Measurements from ENCODE around the gene SLC25A22. TPM values are rescaled to one million over a fixed set of nuclear protein-coding genes. Genes with fewer than 3 reads are reported as not detected.

Gene SLC25A22
- total RNA-seq, 1 experiment from 2014 or later = 16.2 TPM

DNA sequence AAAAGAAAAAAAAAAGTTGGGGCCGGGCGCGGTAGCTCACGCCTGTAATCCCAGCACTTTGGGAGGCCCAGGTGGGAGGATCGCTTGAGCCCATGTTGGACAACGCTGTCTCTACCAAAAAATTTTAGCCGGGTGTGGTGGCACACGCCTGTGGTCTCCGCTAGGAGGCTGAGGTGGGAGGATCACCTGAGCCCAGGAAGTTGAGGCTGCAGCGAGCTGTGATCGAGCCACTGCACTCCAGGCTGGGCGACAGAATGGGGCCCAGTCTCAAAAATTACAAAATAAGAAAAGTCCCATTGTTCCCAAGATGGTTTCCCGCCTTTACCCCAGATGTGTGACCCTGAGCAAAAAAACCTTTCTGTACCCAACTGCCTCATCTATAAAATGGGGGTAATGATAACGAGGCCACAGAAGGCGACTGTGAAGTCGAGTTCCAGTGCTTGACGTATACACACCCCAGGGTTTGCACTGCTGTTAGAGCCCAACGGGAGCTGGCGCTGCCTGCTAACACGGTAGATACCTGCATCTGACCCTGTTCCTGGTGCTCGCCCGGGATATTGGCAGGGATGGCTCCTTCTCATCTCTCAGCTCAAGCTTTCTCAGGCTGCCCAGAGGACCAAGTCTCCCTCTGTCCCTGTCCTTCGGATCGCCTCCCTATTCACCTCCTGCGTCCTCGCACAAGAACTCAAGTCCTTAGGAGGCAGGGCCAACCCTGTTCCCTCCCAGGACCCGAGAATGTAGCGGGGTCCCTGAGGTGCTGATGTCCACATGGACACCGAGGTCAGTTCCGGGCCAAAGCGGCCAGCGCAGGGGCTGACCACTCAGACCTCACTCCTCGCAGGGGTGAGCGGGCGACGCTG is 10.6 kb upstream of the SLC25A22 start:
- DNase-seq (ENCODE audit: extremely low read depth, low read depth) = peak; percentile 50

DNA sequence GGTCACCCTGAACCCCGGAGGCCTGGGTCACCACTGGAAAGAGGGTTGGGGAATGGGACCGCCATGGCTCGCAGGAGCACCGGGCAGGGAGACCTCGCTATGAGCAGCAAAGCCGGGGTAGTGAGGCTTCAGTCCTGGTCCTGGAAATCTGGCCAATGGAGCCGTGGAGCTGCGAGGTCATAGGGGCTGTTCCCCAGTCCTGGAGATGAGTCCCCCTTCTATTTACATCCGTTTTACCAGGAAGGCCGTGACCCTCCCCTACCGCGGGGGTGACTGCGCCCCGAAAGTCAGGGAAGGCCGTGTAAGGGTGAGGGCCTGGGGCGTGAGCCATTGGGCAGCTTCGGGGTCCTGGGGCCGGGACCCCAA is 6.5 kb upstream of the SLC25A22 start:
- no peak for DNase-seq (ENCODE audit: extremely low read depth, low read depth)

DNA sequence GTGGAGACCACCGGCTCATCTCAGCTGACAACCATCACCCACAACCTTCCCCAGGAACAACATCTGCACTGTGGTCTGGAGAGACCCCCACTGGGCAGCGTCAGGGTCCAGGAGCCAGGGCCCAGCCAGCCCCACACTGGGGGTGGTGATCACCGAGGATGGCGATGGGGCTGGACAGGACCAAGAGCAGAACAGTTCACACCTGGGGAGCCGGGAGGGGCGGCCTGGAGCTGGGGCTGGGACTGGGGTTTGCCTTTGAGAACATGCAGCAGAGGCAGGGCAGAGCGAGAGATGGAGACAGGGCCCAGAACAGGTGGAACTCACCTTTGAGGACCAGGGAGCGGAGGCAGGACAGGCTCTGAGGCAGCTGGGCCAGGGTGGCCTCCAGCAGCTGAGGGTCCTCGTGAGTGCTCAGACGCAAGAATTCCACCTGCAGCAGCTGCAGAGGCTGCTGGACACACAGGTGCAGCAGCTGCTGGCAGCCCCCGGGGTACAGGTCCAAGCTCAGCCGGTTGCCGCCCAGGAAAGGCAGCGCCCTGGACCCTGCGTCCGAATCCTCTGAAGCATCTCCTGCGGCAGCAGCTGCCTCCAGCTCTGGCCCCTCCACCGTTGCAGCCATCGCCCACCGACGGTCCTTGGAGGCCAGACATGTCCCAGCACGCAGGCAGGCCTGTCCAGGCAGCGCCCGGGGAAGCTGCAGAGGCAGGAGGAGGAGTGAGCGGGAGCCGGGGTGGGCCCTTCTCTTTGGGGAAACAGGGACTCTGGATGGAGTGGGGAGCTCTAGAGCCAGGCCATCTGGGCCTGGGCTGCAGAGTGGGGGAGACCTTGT is 5.9 kb upstream of the SLC25A22 start:
- no peak for DNase-seq (ENCODE audit: extremely low read depth, low read depth)

DNA sequence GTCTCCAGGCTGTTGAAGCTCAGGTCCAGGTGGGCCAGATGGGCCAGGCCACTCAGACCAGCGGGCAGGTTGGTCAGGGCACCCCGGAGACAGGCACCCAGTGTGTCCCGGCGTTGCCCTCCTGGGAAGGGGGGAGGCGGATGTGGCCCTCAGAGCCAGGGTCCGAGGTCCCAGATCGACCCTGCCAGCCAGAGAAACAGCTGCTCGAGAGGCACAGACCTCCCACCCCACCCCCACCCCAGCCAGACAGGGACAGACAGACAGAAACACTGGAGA is 5.3 kb upstream of the SLC25A22 start:
- no peak for DNase-seq (ENCODE audit: extremely low read depth, low read depth)

DNA sequence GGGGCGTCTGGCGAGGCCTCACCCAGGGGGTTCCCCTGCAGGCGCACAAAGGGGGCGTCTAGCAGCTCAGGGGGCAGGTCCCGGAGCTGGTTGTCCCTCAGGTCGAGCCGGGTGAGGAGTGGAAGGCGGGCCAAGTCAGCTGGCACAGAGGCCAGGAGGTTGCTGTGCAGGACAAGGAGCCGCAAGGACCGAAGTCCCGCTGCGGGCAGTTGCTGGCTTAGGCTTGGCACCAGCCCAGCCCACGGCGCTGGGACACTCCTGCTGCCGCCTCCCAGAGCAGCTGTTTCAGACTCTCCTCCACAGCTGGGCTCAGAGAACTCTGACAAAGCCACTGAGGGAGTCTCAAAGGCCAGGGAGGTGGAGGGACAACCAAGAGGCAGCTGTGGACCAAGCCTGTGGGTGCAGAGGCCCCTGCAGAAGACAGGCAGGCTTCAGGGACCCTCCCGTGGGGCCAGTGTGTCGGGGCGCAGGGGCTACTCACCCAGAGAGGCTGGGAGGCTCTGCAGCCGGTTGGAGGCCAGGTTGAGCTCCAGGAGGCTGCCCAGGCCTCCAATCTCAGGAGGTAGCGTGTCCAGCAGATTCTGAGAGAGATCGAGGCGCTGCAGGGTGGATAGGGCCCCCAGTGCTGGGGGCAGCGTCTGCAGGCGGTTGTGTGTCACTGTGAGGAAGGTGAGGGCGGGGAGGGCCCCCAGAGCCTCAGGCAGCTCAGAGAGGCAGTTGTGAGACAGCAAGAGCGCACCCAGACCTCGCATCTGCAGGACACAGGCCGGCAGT is 4.8 kb upstream of the SLC25A22 start:
- DNase-seq (ENCODE audit: extremely low read depth, low read depth) = no peak

DNA sequence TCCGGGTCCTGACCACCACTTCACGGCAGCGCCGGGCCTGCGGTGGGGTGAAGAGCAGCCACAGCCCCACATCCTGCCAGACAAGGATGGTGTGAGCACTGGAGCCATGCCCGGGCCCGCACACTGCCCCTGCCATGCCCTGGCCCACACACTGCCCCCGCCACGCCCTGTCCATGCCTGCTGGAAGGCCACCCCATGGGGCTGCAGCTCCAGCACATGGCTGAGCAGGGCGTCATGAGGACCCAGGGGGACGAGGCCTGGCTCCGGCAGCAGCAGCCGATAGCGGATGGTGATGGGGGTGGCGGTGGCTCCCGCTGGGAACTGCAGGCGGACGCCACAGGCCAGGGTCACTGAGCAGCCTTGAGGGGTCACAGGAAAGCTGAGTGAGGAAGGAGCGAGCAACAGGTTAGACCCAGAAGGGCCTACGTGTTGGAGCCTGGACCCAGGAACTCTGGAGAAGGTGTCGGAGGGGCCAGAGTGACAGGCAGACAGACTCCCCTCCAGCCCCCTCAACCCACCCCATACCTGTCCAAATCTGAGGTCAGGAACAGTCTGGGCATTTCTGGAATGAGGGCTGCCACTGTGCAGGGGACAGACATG is 4.0 kb upstream of the SLC25A22 start:
- DNase-seq (ENCODE audit: extremely low read depth, low read depth) = no peak

DNA sequence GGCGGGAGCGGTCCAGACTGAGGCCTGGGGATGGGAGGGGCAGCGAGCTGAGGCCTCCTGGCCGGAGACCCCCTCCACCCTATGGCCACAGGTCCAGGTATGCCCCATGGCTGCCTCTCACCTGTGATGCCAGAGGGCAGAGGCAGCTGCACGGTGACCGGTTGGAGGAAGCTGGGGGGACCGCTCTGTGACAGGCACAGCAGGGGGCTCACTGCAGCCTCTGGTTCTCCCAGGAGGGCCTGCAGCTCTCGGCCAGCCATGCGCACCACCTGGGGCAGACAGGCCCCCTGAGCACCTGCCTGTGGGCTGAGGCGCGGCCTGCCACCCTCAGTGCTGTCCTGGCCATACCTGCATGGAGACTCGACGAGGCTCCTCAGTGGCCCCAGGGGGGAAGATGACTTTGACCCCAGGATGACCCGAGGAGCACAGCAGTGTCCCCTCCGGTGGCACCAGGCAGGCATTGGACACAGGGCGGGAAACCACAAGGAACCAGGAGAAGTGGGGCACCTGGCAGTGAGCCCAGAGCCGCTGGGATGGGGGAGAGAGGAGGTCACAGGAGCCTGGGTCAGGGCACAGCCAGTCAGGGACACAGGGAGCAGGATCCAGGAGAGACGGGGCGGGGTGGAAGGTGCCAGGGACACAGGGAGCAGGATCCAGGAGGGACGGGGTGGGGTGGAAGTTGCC is 3.2 kb upstream of the SLC25A22 start:
- DNase-seq (ENCODE audit: extremely low read depth, low read depth) = no peak

DNA sequence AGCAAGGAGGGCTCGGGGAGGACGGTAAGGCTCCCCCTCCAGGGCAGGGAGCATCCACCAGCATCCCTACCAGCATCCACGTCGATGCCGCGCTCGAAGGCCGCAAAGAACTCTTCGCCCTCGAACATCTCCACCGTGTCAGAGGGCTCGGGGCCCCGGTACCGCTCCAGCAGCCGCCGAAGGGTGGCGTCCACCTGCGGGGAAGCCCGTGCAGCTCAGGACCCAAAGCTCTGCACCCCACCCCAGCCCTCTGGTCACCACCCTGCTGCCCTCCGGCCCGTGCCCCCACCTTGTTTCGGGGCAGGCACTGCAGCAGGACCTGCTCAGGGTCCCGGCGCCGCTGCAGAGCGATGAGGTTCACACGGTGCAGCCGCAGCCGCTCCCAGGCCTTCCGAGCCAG is 2.4 kb upstream of the SLC25A22 start:
- no peak for DNase-seq (ENCODE audit: extremely low read depth, low read depth)

DNA sequence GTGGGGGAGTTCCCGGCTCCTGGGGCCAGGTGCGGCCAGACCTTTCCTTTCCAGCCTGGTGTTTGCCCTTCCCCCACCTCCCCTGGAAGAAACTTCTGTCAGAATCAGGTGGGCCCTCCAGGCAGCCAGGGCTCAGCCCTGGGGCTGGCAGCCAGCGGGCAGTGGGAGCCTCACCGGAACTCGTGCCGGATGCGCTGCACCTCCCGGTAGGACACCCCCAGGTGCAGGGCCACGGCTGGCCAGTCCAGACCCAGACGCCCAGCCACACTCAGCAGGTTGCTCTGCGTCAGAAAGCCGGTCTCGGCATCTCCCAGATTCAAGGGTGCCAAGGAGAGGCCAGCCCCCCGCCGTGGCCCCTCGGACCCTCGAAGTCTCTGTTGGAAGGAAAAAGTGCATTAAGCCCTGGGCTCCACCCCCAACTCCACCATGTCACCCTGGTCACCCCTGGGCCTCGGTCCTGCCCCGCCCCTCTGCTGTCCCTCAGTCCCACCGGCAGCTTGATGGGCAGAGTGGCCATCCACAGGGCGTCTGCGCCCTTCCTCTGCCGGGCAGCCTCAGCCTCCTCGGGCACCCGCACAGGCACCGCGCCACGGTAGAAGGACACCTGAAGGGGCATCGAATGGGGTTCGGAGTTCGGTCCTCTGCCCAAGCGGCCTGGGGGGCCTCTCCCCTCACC is 1.7 kb upstream of the SLC25A22 start:
- DNase-seq (ENCODE audit: extremely low read depth, low read depth) = no peak

DNA sequence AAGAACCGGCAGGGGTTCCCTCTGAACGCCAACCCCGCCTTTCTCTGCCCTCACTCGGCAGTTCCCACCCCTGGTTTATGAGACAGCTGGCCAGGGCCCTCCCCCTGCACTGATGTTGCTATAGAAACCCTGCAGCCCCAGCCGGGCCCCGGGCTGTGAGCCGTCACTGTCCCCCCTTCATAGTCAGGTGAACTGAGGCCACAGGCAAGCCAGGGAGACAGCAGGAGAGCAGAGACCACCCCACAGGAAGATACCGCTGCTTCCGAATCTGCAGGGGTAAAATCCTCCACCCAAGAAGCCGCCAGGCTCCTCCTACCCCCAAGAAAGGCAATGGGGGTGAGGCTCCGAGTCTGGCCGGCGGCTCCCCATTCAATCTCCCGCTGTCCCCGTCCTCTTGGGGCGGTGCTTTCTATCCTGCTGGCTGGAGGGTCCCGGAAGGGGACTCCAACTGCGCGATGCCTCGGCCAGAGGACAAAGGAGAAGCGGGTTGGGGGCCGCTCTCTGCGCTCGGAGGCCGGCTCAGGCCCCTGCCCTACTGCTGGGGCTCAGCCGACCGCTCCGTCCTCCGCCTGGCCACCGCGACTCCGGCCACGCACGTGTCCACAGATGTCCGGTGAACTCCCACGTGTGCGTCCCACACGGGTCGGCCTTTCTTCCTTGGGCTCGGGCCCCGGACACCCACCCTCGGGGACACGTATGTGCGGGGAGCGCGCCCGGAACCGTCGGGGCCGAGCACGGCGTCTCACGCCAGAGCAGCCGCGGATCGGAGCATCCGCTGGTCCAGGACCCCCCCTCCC is 587 bp downstream of the SLC25A22 start:
- no peak for DNase-seq (ENCODE audit: extremely low read depth, low read depth)

DNA sequence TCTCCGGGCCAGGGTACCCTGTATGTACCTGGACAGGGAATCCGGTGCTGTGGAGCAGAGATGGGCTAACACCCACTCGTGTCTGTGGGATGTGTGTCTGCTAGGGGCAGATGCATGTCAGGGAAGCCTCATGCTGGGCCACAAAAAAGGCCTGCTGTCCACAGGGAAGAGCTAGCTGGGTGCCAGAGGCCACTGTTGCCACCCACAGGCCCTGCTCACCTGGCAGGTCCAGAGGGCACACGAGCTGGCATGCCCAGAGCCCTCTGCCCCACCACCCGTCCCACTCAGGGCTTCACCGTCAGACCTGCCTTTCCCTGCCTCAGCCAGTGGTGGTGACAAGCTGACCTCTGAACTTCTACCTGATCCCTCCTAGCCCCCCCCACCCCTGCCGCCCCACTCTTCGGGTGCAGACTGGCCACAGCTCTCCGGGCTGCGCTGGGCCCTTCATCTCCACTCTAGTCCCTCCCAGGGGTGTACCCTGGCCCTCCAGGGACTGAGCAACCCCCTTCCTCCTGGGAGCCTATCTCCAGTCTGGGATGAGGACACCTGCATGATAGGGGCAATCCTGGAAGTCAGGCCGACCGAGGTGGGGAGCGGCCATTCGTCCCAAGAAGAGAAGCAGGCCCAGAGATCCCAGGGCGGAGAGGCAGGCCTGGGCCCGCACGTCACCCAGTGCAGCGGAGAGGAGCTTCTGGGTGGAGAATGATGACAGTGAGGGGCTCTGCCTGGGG is 1.4 kb downstream of the SLC25A22 start:
- DNase-seq (ENCODE audit: extremely low read depth, low read depth) = no peak

DNA sequence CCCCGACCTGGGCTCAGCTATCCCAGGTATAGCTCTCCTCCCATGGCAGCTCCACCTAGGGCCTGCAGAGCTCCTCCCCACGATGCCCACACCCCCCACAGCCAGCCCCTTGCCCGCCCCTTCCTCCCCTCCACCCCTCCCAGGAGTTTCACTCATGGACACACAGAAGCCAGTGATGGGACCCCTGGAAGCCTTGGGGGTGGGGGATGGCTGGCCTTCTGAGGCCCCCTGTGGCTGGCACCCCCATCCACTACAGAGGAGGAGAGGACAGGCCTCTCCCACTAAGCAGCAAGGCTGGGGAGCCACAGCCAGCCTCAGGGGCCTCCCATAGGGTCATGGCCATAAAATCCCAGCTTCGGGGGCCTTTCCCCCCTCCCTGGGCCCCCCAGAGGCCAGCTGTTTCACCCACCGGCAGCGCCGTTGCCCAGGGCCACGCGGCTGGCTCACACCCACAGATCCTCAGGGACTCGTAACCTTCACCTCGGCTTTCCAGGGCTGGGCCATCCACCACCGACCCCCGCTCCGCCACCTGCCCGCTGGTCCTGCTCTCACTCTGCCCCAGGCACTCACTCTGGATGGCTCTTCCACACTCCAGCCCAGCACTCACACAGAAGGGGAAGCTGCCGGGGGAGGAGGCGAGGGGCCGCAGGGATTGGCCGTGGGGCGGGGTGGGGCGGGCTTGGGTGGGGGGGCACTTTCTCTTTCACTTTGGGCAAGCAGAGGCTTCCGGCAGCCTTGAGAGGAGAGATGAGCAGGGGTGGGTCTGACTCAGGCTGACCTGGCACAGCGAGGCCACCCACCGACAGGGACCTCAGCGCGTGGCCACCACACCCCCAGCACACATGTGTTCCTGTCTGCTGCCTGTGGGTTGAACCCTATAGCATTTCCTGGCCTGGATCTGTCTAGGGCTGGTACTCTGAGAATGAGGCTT is 2.2 kb downstream of the SLC25A22 start:
- DNase-seq (ENCODE audit: extremely low read depth, low read depth) = no peak

DNA sequence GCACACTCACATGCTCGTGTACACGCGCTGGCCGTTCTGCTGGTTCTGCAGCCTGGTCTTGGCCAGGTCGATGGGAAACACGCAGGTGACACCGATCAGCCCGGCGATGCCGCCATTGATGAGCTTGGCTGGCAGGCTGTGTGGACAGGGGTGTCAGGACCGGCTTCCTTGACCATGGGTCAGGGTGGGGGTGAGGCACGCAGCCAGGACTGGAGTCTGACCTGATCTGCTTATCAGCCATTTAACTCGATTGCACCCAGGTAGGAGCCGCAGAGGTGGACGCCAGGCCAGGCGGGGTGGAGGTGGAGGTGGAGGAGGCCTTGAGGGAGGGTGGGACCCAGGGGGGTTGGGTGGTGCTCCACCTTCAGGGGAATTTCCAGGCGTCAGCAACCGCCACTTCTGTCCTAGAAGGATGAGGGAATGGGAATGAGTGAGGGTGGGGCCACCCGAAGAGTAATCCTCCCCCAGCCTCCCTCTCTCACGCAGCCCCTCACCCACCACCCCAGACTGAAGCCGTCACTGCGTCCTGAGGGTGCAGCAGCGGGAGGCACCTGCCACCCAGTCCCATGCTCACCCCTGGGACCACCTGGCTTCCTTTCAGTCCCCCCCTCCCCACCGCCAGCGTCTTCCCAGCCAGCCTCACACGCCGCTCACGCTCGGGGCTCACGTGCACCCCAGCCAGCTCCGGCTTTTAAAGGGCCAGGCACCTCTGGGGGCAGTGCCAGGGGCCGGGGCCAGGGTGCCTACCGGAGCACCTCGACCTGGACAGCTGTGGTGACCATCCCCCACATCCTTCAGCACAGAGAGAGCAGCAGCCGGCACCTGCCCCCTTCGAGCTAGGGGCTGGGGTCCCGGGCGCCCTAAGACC is 3.1 kb downstream of the SLC25A22 start:
- no peak for DNase-seq (ENCODE audit: extremely low read depth, low read depth)

DNA sequence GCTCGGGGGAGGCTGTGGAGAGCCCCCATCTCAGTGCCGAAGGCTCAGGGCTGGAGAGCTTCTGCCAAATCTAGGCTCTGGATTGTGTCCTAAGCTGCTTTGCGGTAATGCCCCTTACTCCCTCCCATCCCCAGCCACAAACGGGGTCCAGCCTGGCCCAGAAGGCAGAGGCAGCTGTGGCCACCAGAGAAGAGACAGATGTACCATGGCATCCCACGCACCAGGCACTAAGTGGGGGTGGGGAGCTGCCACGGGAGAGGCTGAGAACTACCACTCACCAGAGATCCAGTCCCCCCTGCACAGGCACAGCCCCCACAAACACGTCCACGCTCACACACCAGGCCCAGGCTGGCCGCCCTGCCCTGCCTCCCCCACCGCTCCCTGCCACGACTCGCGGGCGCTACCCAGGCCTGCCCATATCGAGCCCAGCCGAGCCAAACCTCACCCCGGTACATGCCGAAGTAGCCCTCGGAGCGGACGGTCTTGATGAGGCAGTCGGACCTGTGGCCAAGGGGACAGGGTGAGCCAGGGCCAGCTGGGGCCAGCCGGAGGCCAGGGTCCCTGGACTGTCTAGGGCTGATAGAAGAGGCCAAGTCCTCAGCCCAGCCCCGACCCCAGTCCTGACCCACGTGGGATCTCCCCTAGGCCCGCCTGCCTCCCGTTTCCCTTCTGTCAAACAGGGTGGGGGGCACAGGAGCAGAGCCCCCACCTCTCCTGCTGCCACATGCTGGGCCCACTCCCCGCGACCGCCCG is 3.9 kb downstream of the SLC25A22 start:
- DNase-seq (ENCODE audit: extremely low read depth, low read depth) = no peak

DNA sequence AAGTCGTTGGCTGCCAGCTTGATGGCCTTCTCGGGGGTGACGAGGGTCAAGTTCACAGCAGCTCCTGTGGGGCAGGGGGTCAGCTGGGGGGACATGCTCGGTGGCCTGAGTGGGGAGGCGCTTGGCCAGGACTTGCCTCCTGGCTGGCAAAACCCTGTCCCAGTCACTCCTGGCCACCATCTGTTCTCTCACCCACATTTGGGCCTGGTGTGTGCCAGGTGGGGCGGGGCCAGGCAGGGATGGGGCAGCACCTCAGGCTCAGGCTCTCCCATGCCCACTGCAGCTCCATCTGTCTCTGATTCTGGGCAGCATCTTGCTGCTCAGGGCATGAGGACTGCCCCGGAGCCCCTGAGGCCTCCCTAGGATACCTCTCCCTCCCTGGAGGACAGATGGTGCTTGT is 4.5 kb downstream of the SLC25A22 start:
- DNase-seq (ENCODE audit: extremely low read depth, low read depth) = no peak

DNA sequence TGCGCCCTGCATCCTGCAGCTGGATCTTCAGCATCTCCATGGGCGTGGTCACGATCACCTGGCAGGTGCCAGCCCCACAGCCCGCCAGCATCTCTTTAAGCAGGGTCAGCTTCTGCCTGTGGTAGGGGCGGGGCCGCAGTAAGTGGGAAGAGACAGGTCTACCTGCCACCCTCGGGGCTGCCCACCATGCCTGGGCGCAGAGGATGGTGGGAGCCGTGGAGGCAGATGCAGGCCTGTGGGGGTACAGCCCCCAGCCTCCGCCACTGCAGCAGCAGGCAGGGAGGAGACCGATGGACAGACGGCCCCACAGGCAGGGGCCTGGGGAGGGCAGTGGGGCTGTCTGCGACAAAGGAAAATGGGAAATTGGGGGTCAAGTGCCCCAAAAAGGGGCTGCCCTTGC is 5.2 kb downstream of the SLC25A22 start:
- no peak for DNase-seq (ENCODE audit: extremely low read depth, low read depth)

Measured in NCI-H460 (cell line).